ENCODE results near the gene NKD1. TPM values are rescaled to one million over a fixed set of nuclear protein-coding genes. Genes with fewer than 3 reads are reported as not detected.

The NKD1 gene
- total and polyA plus RNA-seq, 2 of the 8 experiments (the other 6 are each of a cell fraction or from before 2014, with no cell fraction given) = 0.70 to 4.5 TPM

- no peaks in the 10 kb centered on the region for H3K4me1 ChIP-seq (replicated peaks in 1 of 4; ENCODE audit: control insufficient read depth in 3 of 4, insufficient read depth in 4 of 4, low read length in 3 of 4)
- H2BK5ac ChIP-seq (ENCODE audit: low read depth, low read length) = no peak overlapping the region
- H4K8ac ChIP-seq (ENCODE audit: extremely low read depth, insufficient read depth, low read length) = no peak overlapping the region
- no peak for DNase-seq (ENCODE audit: low read depth in 1 of 2, low spot score in 2 of 2)
- no peak overlapping the region for H3K56ac ChIP-seq (replicated peaks; ENCODE audit: insufficient read length, low read depth, low read length)
- no peak overlapping the region for H3K4me2 ChIP-seq (ENCODE audit: insufficient read depth in 1 of 2, low read depth in 2 of 2, low read length in 2 of 2)
- H4K20me1 ChIP-seq (replicated peaks in 1 of 2; ENCODE audit: control insufficient read depth in 1 of 2, insufficient read depth in 2 of 2, low read length in 2 of 2) = no peaks in the 10 kb centered on the region
- no peak overlapping the region for H3K23ac ChIP-seq (ENCODE audit: insufficient read length)
- ChIA-PET CTCF (ENCODE audit: partially characterized antibody) (interaction anchor here (1.6 kb wide), 1 partner anchor 11 kb away, joined by 4 read pairs; no protein-coding TSS in a partner anchor), POLR2A (ENCODE audit: partially characterized antibody) (no interaction called here)
- H3K79me2 ChIP-seq (ENCODE audit: control insufficient read depth in 1 of 2, insufficient read depth in 2 of 2, low read length in 2 of 2) = no peaks in the 10 kb centered on the region
- no peaks in the 10 kb centered on the region; a peak in 1 of 7 replicates for H3K27me3 ChIP-seq (replicated peaks in 1 of 4; ENCODE audit: control insufficient read depth in 3 of 4, extremely low read depth in 1 of 4, insufficient read depth in 3 of 4, low read length in 3 of 4)
- peaks cover 10% of the 10 kb centered on the region in 2 experiments; a peak in 3 of 4 replicates for H3K9me3 ChIP-seq (ENCODE audit: insufficient read depth in 2 of 2, low read depth in 1 of 2, low read length in 1 of 2)
- H3K79me1 ChIP-seq (ENCODE audit: low read depth, low read length) = no peaks in the 10 kb centered on the region
- H4K5ac ChIP-seq (ENCODE audit: insufficient read length, low read depth, low read length) = no peak overlapping the region
- no peaks in the 10 kb centered on the region for H3K23me2 ChIP-seq (ENCODE audit: low read depth, low read length)
- H2BK12ac ChIP-seq (ENCODE audit: low read depth, low read length) = no peak overlapping the region
- FAIRE-seq = no peak
- no peak overlapping the region for H3K27ac ChIP-seq (ENCODE audit: low read depth, low read length)
- no peak overlapping the region for H3K14ac ChIP-seq (ENCODE audit: insufficient read length)
- TF ChIP-seq RBBP5 (IDR thresholded peaks at IDR 0.05; ENCODE audit: borderline replicate concordance, low read depth, low read length) (no peak), TAF1 (IDR thresholded peaks at IDR 0.05; ENCODE audit: low read depth, low read length) (no peak), CREB1 (IDR thresholded peaks at IDR 0.05) (no peak), KDM5A (IDR thresholded peaks at IDR 0.05; ENCODE audit: low read length) (no peak), E2F6 (IDR thresholded peaks at IDR 0.05) (no peak), BCL11A (IDR thresholded peaks at IDR 0.05; ENCODE audit: low read depth in 2 of 2, low read length in 2 of 2) (no peak), NANOG (IDR thresholded peaks at IDR 0.05; ENCODE audit: insufficient read depth, low read depth, low read length, poor library complexity, severe bottlenecking) (no peak), BACH1 (IDR thresholded peaks at IDR 0.05; ENCODE audit: low read length) (no peak), RNF2 (IDR thresholded peaks at IDR 0.05; ENCODE audit: borderline replicate concordance, low read depth, low read length, missing control alignments, poor library complexity, severe bottlenecking) (no peak), SP1 (IDR thresholded peaks at IDR 0.05; ENCODE audit: low read depth, low read length) (no peak), MAX (IDR thresholded peaks at IDR 0.05) (no peak), SP2 (IDR thresholded peaks at IDR 0.05; ENCODE audit: low read length) (no peak), RXRA (IDR thresholded peaks at IDR 0.05; ENCODE audit: insufficient read depth, low read depth, low read length) (no peak)
- no peak overlapping the region for H2AK5ac ChIP-seq (ENCODE audit: low read depth, low read length)
- H3K9ac ChIP-seq (replicated peaks in 1 of 4; ENCODE audit: extremely low read depth in 1 of 4, low read depth in 3 of 4, low read length in 3 of 4) = no peak overlapping the region
- H2AFZ ChIP-seq (ENCODE audit: low read length) = no peak overlapping the region
- no peaks in the 10 kb centered on the region for H3K36me3 ChIP-seq (ENCODE audit: control insufficient read depth in 2 of 4, insufficient read depth in 4 of 4, low read length in 3 of 4)
- no peak overlapping the region for H3K4ac ChIP-seq (replicated peaks; ENCODE audit: insufficient read length, low read depth, low read length)
- H3K18ac ChIP-seq (ENCODE audit: extremely low read depth, low read length) = no peak overlapping the region
- H3K4me3 ChIP-seq (ENCODE audit: extremely low read depth in 1 of 4, insufficient read depth in 2 of 4, low read depth in 3 of 4, low read length in 4 of 4) = no peak overlapping the region
- H4K91ac ChIP-seq (replicated peaks; ENCODE audit: insufficient read length, low read length) = no peak overlapping the region
- no peak overlapping the region for H2BK120ac ChIP-seq (replicated peaks; ENCODE audit: low read depth, low read length)
- H2BK20ac ChIP-seq (ENCODE audit: low read length) = no peak overlapping the region
- H2BK15ac ChIP-seq (ENCODE audit: low read length) = no peak overlapping the region
Observed at GRCh38 chr16:50529334-50529733, 18.9 kb upstream of the NKD1 start.

All from H1 (cell line).